NCI-H82 (cell line): ENCODE results near the gene TARBP2.

ENCODE experiments used
- DNase-seq: peaks from one replicate; lab custom pipeline; 2025; lab: John Stamatoyannopoulos, UW

The TARBP2 gene

GRCh38 chr12:53496752-53497032 is 4.4 kb upstream of the TARBP2 start:
- no peak for DNase-seq

- DNase-seq = no peak
These were observed 3.6 kb upstream of the TARBP2 start for GRCh38 chr12:53497461-53497860.

GRCh38 chr12:53498235-53498630 is 2.9 kb upstream of the TARBP2 start:
- no peak for DNase-seq

- peak; percentile 71 for DNase-seq
These were observed 1.6 kb upstream of the TARBP2 start, which contains the start of gene MAP3K12 for GRCh38 chr12:53499266-53500141. Gene MAP3K12 (minus strand): TSS chr12:53499458. CDS start chr12:53487391, 12,067 bp downstream.

- DNase-seq = no peak
These were observed 824 bp upstream of the TARBP2 start for GRCh38 chr12:53500142-53500775.

- no peak for DNase-seq
These were observed 615 bp downstream of the TARBP2 start for GRCh38 chr12:53501615-53502181.

- DNase-seq = no peak
These were observed 1.2 kb downstream of the TARBP2 start for GRCh38 chr12:53502331-53502730.

GRCh38 chr12:53502983-53503728 is 2.1 kb downstream of the TARBP2 start:
- no peak for DNase-seq

- no peak for DNase-seq
These were observed 3.2 kb downstream of the TARBP2 start for GRCh38 chr12:53504004-53504920.

- DNase-seq = no peak
These were observed 4.0 kb downstream of the TARBP2 start for GRCh38 chr12:53505086-53505485.

GRCh38 chr12:53505555-53506449 is 4.7 kb downstream of the TARBP2 start:
- DNase-seq = no peak

- no peak for DNase-seq
These were observed 5.3 kb downstream of the TARBP2 start for GRCh38 chr12:53506450-53506785.

- DNase-seq = no peak
These were observed 6.0 kb downstream of the TARBP2 start, which contains the start of gene NPFF for GRCh38 chr12:53506881-53507602. Gene NPFF (minus strand): TSS chr12:53507484. CDS start chr12:53507474, 10 bp downstream.

- DNase-seq = peak; percentile 57
These were observed 6.5 kb downstream of the TARBP2 start for GRCh38 chr12:53507603-53507885.

- peak; percentile 96 for DNase-seq
These were observed 7.6 kb downstream of the TARBP2 start for GRCh38 chr12:53508534-53509170.

GRCh38 chr12:53510181-53510812 is 9.2 kb downstream of the TARBP2 start:
- DNase-seq = no peak

- no peak for DNase-seq
These were observed 12.8 kb downstream of the TARBP2 start for GRCh38 chr12:53513712-53514410.

GRCh38 chr12:53514628-53515290 is 13.7 kb downstream of the TARBP2 start:
- no peak for DNase-seq
